Measurements from ENCODE around the gene IGSF8.

IGSF8 gene, protein sequence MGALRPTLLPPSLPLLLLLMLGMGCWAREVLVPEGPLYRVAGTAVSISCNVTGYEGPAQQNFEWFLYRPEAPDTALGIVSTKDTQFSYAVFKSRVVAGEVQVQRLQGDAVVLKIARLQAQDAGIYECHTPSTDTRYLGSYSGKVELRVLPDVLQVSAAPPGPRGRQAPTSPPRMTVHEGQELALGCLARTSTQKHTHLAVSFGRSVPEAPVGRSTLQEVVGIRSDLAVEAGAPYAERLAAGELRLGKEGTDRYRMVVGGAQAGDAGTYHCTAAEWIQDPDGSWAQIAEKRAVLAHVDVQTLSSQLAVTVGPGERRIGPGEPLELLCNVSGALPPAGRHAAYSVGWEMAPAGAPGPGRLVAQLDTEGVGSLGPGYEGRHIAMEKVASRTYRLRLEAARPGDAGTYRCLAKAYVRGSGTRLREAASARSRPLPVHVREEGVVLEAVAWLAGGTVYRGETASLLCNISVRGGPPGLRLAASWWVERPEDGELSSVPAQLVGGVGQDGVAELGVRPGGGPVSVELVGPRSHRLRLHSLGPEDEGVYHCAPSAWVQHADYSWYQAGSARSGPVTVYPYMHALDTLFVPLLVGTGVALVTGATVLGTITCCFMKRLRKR

DNA sequence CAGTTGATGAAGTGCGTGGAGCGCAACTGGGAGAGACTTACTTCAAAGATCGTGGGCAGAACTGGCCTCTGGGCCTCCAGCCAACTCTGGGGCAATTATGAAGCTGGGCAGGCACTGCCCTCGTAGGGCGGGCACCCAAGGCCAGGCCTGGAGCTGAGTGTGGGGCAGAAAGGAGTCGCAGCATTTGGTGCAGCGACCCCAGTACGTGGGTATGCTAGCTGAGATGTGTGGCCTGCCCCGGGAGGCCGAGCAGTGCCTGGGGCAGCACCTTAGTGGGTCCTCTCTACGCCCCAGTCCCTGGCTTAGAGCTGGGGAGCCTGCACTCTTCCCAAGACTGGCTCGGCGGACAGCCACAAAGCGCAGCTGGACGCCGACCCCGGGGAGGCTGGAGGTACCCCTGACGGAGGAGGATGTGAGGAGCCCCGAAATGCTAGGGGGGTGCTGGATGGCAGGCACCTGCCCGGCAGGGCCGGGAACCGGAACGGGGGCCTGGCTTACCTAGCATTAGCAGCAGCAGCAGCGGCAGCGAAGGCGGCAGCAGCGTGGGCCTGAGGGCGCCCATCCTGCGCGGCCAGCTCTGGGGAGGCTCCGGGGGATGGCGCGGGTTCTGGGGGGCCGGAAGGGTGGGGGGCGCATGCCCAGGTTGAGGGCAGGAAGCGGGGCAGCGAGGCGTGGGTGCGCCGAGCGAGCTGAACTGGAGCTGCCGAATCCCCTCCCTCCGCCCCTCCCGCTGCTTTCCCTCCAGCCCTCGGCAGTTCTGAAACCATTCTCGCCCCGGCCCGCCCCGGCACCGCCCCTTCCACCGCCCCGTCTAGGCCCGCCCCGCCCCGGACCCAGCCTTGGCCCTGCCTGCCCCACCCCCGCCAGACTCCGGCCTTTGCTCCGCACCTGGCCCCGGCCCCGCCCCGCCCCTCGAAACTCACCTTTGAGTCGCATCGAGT, at the start of gene IGSF8:
Gene IGSF8, minus strand, starts transcription at position 709 of the 941 bp plus-strand sequence. Its CDS starts 147 bp downstream, at position 562.
- Histone ChIP-seq H3K36me3 (ENCODE audit: control insufficient read depth in 1 of 2, insufficient read depth in 2 of 2, low read length in 2 of 2) (peaks cover 0 to 15% of the 10 kb centered on the region in 2 donors), H3K4me3 (ENCODE audit: low read depth in 1 of 2, low read length in 2 of 2) (peak within 1 kb of the TSS; percentile 85 to 87), H3K9me3 (ENCODE audit: control insufficient read depth in 1 of 2, low read length in 2 of 2) (no peaks in the 10 kb centered on the region), H3K27me3 (ENCODE audit: control insufficient read depth in 1 of 2, insufficient read depth in 2 of 2, low read length in 2 of 2) (no peaks in the 10 kb centered on the region), H3K27ac (ENCODE audit: low read depth, low read length) (peak within 1 kb of the TSS; percentile 72), H3K4me1 (ENCODE audit: control insufficient read depth in 1 of 2, insufficient read depth in 2 of 2, low read length in 2 of 2) (peaks cover 54 to 60% of the 10 kb centered on the region in 2 donors), H3K9ac (ENCODE audit: low read depth in 1 of 2, low read length in 2 of 2) (peak within 1 kb of the TSS; percentile 91 to 93)

DNA sequence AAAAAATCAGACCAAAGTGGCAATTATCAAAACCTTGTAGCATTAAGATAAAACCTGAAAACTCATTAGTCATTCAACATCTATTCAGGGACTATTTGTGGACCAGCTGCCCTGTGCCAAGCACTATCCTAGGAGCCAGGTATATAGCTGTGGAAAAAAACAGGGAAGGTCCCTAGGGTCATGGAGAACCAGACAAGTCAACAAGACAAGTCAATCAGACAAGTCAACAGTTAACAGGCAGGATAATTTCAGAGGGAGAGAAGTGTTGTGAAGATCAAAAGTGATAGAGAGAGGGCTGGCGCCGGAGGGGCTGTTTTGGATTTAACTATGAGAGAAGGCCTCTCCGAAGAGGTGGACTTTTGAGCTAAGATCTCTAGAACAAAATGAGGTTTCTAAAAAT, 49.7 kb upstream of the IGSF8 start:
- H3K36me3 ChIP-seq (ENCODE audit: control insufficient read depth in 1 of 2, insufficient read depth in 2 of 2, low read length in 2 of 2) = no peaks in the 10 kb centered on the region

DNA sequence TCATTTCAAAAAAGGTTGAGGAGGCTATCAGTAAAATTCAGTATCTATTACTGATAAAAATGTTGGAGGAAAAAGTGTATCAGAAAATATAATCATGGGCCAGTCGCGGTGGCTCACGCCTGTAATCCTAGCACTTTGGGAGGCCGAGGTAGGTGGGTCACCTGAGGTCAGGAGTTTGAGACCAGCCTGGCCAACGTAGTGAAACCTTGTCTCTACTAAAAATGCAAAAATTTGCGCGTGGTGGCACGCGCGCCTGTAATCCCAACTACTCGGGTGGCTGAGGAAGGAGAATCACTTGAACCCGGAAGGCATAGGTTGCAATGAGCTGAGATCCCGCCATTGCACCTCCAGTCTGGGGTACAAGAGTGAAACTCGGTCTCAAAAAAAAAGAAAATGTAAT, 47.7 kb upstream of the IGSF8 start:
- Histone ChIP-seq H3K36me3 (ENCODE audit: control insufficient read depth in 1 of 2, insufficient read depth in 2 of 2, low read length in 2 of 2) (no peaks in the 10 kb centered on the region), H3K27me3 (ENCODE audit: control insufficient read depth in 1 of 2, insufficient read depth in 2 of 2, low read length in 2 of 2) (peaks cover 0 to 1% of the 10 kb centered on the region in 2 donors), H3K4me3 (ENCODE audit: low read depth in 1 of 2, low read length in 2 of 2) (no peak overlapping the region), H3K4me1 (ENCODE audit: control insufficient read depth in 1 of 2, insufficient read depth in 2 of 2, low read length in 2 of 2) (no peaks in the 10 kb centered on the region), H3K9me3 (ENCODE audit: control insufficient read depth in 1 of 2, low read length in 2 of 2) (no peaks in the 10 kb centered on the region), H3K9ac (ENCODE audit: low read depth in 1 of 2, low read length in 2 of 2) (no peak overlapping the region), H3K27ac (ENCODE audit: low read depth, low read length) (no peak overlapping the region)

More for the DNA sequence above, 49.7 kb upstream of the IGSF8 start:
- no peaks in the 10 kb centered on the region for H3K9me3 ChIP-seq (ENCODE audit: control insufficient read depth in 1 of 2, low read length in 2 of 2)
- H3K4me1 ChIP-seq (ENCODE audit: control insufficient read depth in 1 of 2, insufficient read depth in 2 of 2, low read length in 2 of 2) = no peaks in the 10 kb centered on the region
- H3K9ac ChIP-seq (ENCODE audit: low read depth in 1 of 2, low read length in 2 of 2) = no peak overlapping the region
- no peak overlapping the region for H3K27ac ChIP-seq (ENCODE audit: low read depth, low read length)
- no peaks in the 10 kb centered on the region for H3K27me3 ChIP-seq (ENCODE audit: control insufficient read depth in 1 of 2, insufficient read depth in 2 of 2, low read length in 2 of 2)
- no peak overlapping the region for H3K4me3 ChIP-seq (ENCODE audit: low read depth in 1 of 2, low read length in 2 of 2)

DNA sequence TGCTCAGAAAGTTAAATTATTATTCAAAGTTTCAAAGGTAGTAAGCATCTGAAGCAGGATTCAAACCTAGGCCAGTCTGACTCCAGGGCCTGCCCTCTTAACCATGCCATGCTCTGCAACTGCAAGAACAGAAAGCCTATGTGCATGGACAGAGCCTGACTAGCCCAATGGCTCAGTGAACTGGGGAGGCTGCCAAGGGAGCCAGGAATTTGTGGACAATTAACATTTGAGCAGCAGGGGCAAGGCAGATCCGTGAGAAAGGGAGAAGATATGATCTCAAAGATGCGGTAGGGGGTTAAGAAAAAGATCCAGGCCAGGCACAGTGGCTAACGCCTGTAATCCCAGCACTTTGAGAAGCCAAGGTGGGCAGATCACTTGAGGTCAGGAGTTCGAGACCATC, 46.5 kb upstream of the IGSF8 start:
- Histone ChIP-seq H3K27me3 (ENCODE audit: control insufficient read depth in 1 of 2, insufficient read depth in 2 of 2, low read length in 2 of 2) (peaks cover 0 to 2% of the 10 kb centered on the region in 2 donors), H3K9me3 (ENCODE audit: control insufficient read depth in 1 of 2, low read length in 2 of 2) (no peaks in the 10 kb centered on the region), H3K9ac (ENCODE audit: low read depth in 1 of 2, low read length in 2 of 2) (no peak overlapping the region), H3K27ac (ENCODE audit: low read depth, low read length) (no peak overlapping the region), H3K4me3 (ENCODE audit: low read depth in 1 of 2, low read length in 2 of 2) (no peak overlapping the region), H3K4me1 (ENCODE audit: control insufficient read depth in 1 of 2, insufficient read depth in 2 of 2, low read length in 2 of 2) (no peaks in the 10 kb centered on the region), H3K36me3 (ENCODE audit: control insufficient read depth in 1 of 2, insufficient read depth in 2 of 2, low read length in 2 of 2) (no peaks in the 10 kb centered on the region)

DNA sequence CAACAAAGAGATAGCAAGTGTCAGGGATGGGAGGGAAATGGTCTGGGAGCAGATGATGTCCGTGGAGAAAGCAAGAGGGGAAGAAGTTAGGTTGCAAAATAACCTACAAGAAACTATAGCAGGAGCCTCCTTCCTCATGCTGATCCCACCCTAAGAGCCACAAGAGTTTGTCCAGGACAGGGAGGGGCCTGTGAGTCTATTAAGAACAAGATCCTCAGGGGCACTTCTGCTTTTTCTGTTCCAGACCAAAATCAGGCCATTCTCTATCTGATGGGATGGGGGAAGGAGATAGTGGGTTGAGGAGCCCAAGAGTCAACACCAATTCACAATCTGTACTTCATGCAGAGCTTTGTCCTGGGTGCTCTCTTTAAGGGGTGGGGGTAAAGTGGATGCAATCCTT, 45.3 kb upstream of the IGSF8 start:
- Histone ChIP-seq H3K27ac (ENCODE audit: low read depth, low read length) (no peak overlapping the region), H3K36me3 (ENCODE audit: control insufficient read depth in 1 of 2, insufficient read depth in 2 of 2, low read length in 2 of 2) (no peaks in the 10 kb centered on the region), H3K4me1 (ENCODE audit: control insufficient read depth in 1 of 2, insufficient read depth in 2 of 2, low read length in 2 of 2) (no peaks in the 10 kb centered on the region), H3K9ac (ENCODE audit: low read depth in 1 of 2, low read length in 2 of 2) (no peak overlapping the region), H3K4me3 (ENCODE audit: low read depth in 1 of 2, low read length in 2 of 2) (no peak overlapping the region), H3K27me3 (ENCODE audit: control insufficient read depth in 1 of 2, insufficient read depth in 2 of 2, low read length in 2 of 2) (peaks cover 0 to 2% of the 10 kb centered on the region in 2 donors), H3K9me3 (ENCODE audit: control insufficient read depth in 1 of 2, low read length in 2 of 2) (no peaks in the 10 kb centered on the region)

DNA sequence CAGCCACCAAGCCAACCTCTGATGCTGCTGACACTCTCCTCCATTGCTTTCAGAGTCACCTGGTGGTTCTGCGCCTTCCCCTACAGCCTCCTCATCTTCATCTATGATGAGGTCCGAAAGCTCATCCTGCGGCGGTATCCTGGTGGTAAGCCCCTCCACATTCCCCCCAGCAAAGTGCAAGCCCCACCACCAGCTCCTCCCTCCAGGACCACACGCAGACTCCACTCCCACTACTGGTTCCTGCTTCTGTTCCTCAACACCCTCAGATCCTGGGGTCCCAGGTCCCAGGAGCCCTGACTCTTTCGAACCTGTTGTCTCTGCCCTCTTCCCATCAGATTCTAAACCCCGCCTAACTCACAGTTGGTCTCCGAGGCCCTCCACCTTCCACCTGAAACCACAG, 41.4 kb upstream of the IGSF8 start:
- H3K27ac ChIP-seq (ENCODE audit: low read depth, low read length) = no peak overlapping the region
- no peaks in the 10 kb centered on the region for H3K36me3 ChIP-seq (ENCODE audit: control insufficient read depth in 1 of 2, insufficient read depth in 2 of 2, low read length in 2 of 2)
- H3K27me3 ChIP-seq (ENCODE audit: control insufficient read depth in 1 of 2, insufficient read depth in 2 of 2, low read length in 2 of 2) = peaks cover 0 to 2% of the 10 kb centered on the region in 2 donors
- no peak overlapping the region for H3K4me3 ChIP-seq (ENCODE audit: low read depth in 1 of 2, low read length in 2 of 2)
- no peaks in the 10 kb centered on the region for H3K9me3 ChIP-seq (ENCODE audit: control insufficient read depth in 1 of 2, low read length in 2 of 2)
- H3K9ac ChIP-seq (ENCODE audit: low read depth in 1 of 2, low read length in 2 of 2) = no peak overlapping the region
- no peaks in the 10 kb centered on the region for H3K4me1 ChIP-seq (ENCODE audit: control insufficient read depth in 1 of 2, insufficient read depth in 2 of 2, low read length in 2 of 2)

DNA sequence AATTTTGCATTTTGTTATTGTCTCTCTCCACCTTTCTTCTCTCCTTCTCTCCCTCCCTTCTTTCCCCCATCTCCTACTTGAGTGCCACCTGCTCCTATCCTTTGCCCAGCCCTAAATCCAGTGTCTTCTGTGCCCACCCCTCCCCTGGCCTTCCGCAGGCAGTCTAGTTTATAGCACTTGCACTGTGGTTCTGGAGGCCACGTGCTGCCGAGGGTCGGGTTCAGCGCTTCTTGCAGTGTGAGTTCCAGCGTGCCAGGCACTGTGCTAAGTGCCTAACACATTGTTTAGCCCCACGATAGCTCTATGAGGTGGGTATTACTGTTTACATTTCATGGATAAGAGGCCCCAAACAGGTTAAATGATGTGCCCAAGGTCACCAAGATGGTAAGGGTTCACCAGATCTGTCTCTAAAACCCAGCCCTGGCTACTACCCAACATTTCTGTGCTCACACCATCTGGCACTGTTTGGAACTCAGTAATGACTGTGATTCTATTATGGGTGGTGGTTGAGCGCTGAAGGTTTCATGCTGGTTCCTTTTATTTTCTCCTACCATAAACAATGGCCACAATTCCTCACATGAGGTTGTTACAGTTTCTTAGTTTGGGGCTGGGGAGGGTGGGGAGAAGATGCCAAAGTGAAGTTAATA, 38.9 kb upstream of the IGSF8 start:
- H3K27me3 ChIP-seq (ENCODE audit: control insufficient read depth in 1 of 2, insufficient read depth in 2 of 2, low read length in 2 of 2) = peaks cover 0 to 2% of the 10 kb centered on the region in 2 donors
- no peaks in the 10 kb centered on the region for H3K4me1 ChIP-seq (ENCODE audit: control insufficient read depth in 1 of 2, insufficient read depth in 2 of 2, low read length in 2 of 2)
- no peak overlapping the region for H3K9ac ChIP-seq (ENCODE audit: low read depth in 1 of 2, low read length in 2 of 2)
- no peaks in the 10 kb centered on the region for H3K9me3 ChIP-seq (ENCODE audit: control insufficient read depth in 1 of 2, low read length in 2 of 2)
- H3K27ac ChIP-seq (ENCODE audit: low read depth, low read length) = no peak overlapping the region
- no peaks in the 10 kb centered on the region for H3K36me3 ChIP-seq (ENCODE audit: control insufficient read depth in 1 of 2, insufficient read depth in 2 of 2, low read length in 2 of 2)
- no peak overlapping the region for H3K4me3 ChIP-seq (ENCODE audit: low read depth in 1 of 2, low read length in 2 of 2)

- Histone ChIP-seq H3K9ac (ENCODE audit: low read depth in 1 of 2, low read length in 2 of 2) (no peak overlapping the region), H3K4me3 (ENCODE audit: low read depth in 1 of 2, low read length in 2 of 2) (no peak overlapping the region), H3K27me3 (ENCODE audit: control insufficient read depth in 1 of 2, insufficient read depth in 2 of 2, low read length in 2 of 2) (peaks cover 0 to 2% of the 10 kb centered on the region in 2 donors), H3K27ac (ENCODE audit: low read depth, low read length) (no peak overlapping the region), H3K9me3 (ENCODE audit: control insufficient read depth in 1 of 2, low read length in 2 of 2) (no peaks in the 10 kb centered on the region), H3K36me3 (ENCODE audit: control insufficient read depth in 1 of 2, insufficient read depth in 2 of 2, low read length in 2 of 2) (no peaks in the 10 kb centered on the region), H3K4me1 (ENCODE audit: control insufficient read depth in 1 of 2, insufficient read depth in 2 of 2, low read length in 2 of 2) (no peaks in the 10 kb centered on the region)
Observed at GRCh38 chr1:160136926-160137200, 38.4 kb upstream of the IGSF8 start.

GRCh38 chr1:160136121-160136925, 37.9 kb upstream of the IGSF8 start:
- no peak overlapping the region for H3K27ac ChIP-seq (ENCODE audit: low read depth, low read length)
- peaks cover 0 to 2% of the 10 kb centered on the region in 2 donors for H3K27me3 ChIP-seq (ENCODE audit: control insufficient read depth in 1 of 2, insufficient read depth in 2 of 2, low read length in 2 of 2)
- no peaks in the 10 kb centered on the region for H3K4me1 ChIP-seq (ENCODE audit: control insufficient read depth in 1 of 2, insufficient read depth in 2 of 2, low read length in 2 of 2)
- no peak overlapping the region for H3K4me3 ChIP-seq (ENCODE audit: low read depth in 1 of 2, low read length in 2 of 2)
- no peak overlapping the region for H3K9ac ChIP-seq (ENCODE audit: low read depth in 1 of 2, low read length in 2 of 2)
- no peaks in the 10 kb centered on the region for H3K9me3 ChIP-seq (ENCODE audit: control insufficient read depth in 1 of 2, low read length in 2 of 2)
- no peaks in the 10 kb centered on the region for H3K36me3 ChIP-seq (ENCODE audit: control insufficient read depth in 1 of 2, insufficient read depth in 2 of 2, low read length in 2 of 2)
